Activated naive CD8-positive, alpha-beta T cell treated with anti-CD3 and anti-CD28 coated beads for 36 hours (primary cell): ENCODE data around the gene STK4. TPM values are rescaled to one million over a fixed set of nuclear protein-coding genes. Genes with fewer than 3 reads are reported as not detected.

Experiments
- DNase-seq: peaks from one replicate; pipeline ENCODE4 v3.0.0; 2021
- H3K27ac Mint-ChIP-seq: one replicate; pipeline ENCODE4 v1.8.0; 2022; ENCODE audit warnings: mild to moderate bottlenecking, moderate library complexity, mixed read lengths
- H3K27me3 Mint-ChIP-seq: one replicate; pipeline ENCODE4 v1.8.0; 2022; ENCODE audit warnings: mild to moderate bottlenecking, mixed read lengths
- H3K36me3 Mint-ChIP-seq: one replicate; pipeline ENCODE4 v1.8.0; 2021; ENCODE audit warnings: mild to moderate bottlenecking, mixed read lengths
- H3K4me1 Mint-ChIP-seq: one replicate; pipeline ENCODE4 v1.8.0; 2021; ENCODE audit warnings: mixed read lengths
- H3K4me3 Mint-ChIP-seq: one replicate; pipeline ENCODE4 v1.8.0; 2022; ENCODE audit warnings: mild to moderate bottlenecking, moderate library complexity, mixed read lengths
- H3K9me3 Mint-ChIP-seq: one replicate; pipeline ENCODE4 v1.8.0; 2022; ENCODE audit warnings: mixed read lengths
- total RNA-seq, 2 experiments: library from RNA; stranded (reverse); gene quantifications; one replicate each; pipeline ENCODE4 v1.2.3, GENCODE V29; 2021

Gene STK4
- total RNA-seq, 2 experiments from 2014 or later, result 180 to 198 TPM

- H3K27ac Mint-ChIP-seq, result peak overlapping the region; percentile 74
- no peaks in the 10 kb centered on the region for H3K27me3 Mint-ChIP-seq
- no peak overlapping the region for H3K4me3 Mint-ChIP-seq
- no peaks in the 10 kb centered on the region for H3K9me3 Mint-ChIP-seq
- H3K4me1 Mint-ChIP-seq, result peaks cover 72% of the 10 kb centered on the region
- DNase-seq, result no peak
- H3K36me3 Mint-ChIP-seq, result peaks cover 55% of the 10 kb centered on the region
Measured at GRCh38 chr20:45039475-45039820, 73.1 kb downstream of the STK4 start.

- no peak overlapping the region for H3K4me3 Mint-ChIP-seq
- H3K27me3 Mint-ChIP-seq, result no peaks in the 10 kb centered on the region
- H3K4me1 Mint-ChIP-seq, result peaks cover 61% of the 10 kb centered on the region
Measured at GRCh38 chr20:45041464-45042337, 75.4 kb downstream of the STK4 start.

GRCh38 chr20:45042978-45043377 lies 76.7 kb downstream of the STK4 start:
- H3K27me3 Mint-ChIP-seq, result no peaks in the 10 kb centered on the region
- peaks cover 67% of the 10 kb centered on the region for H3K4me1 Mint-ChIP-seq
- peaks cover 38% of the 10 kb centered on the region for H3K36me3 Mint-ChIP-seq
- DNase-seq, result no peak
- H3K27ac Mint-ChIP-seq, result peak overlapping the region; percentile 65
- no peaks in the 10 kb centered on the region for H3K9me3 Mint-ChIP-seq
- no peak overlapping the region for H3K4me3 Mint-ChIP-seq

More at GRCh38 chr20:45041464-45042337, 75.4 kb downstream of the STK4 start:
- Mint-ChIP-seq H3K27ac (peak overlapping the region; percentile 81), H3K36me3 (peaks cover 40% of the 10 kb centered on the region), H3K9me3 (no peaks in the 10 kb centered on the region)
- no peak for DNase-seq

GRCh38 chr20:45044084-45044573 lies 77.8 kb downstream of the STK4 start:
- DNase-seq, result no peak
- peaks cover 47% of the 10 kb centered on the region for H3K36me3 Mint-ChIP-seq
- no peaks in the 10 kb centered on the region for H3K9me3 Mint-ChIP-seq
- H3K27me3 Mint-ChIP-seq, result no peaks in the 10 kb centered on the region
- H3K27ac Mint-ChIP-seq, result peak overlapping the region; percentile 78
- peaks cover 71% of the 10 kb centered on the region for H3K4me1 Mint-ChIP-seq
- H3K4me3 Mint-ChIP-seq, result no peak overlapping the region

- Mint-ChIP-seq H3K27me3 (no peaks in the 10 kb centered on the region), H3K4me3 (no peak overlapping the region), H3K36me3 (peaks cover 43% of the 10 kb centered on the region), H3K9me3 (no peaks in the 10 kb centered on the region), H3K4me1 (peaks cover 71% of the 10 kb centered on the region), H3K27ac (no peak overlapping the region)
- DNase-seq, result no peak
Measured at GRCh38 chr20:45044601-45045000, 78.3 kb downstream of the STK4 start.

- H3K27me3 Mint-ChIP-seq, result no peaks in the 10 kb centered on the region
- DNase-seq, result no peak
- no peaks in the 10 kb centered on the region for H3K9me3 Mint-ChIP-seq
- peaks cover 68% of the 10 kb centered on the region for H3K4me1 Mint-ChIP-seq
- H3K27ac Mint-ChIP-seq, result peak overlapping the region; percentile 2
- no peak overlapping the region for H3K4me3 Mint-ChIP-seq
- H3K36me3 Mint-ChIP-seq, result peaks cover 44% of the 10 kb centered on the region
Measured at GRCh38 chr20:45047581-45048119, 81.3 kb downstream of the STK4 start.

- no peak for DNase-seq
- Mint-ChIP-seq H3K4me3 (peak overlapping the region; percentile 44), H3K27ac (peak overlapping the region; percentile 79), H3K27me3 (no peaks in the 10 kb centered on the region), H3K36me3 (peaks cover 42% of the 10 kb centered on the region), H3K4me1 (peaks cover 71% of the 10 kb centered on the region), H3K9me3 (no peaks in the 10 kb centered on the region)
Measured at GRCh38 chr20:45049438-45049837, 83.1 kb downstream of the STK4 start.

- Mint-ChIP-seq H3K27me3 (no peaks in the 10 kb centered on the region), H3K36me3 (peaks cover 45% of the 10 kb centered on the region), H3K4me3 (peak overlapping the region; percentile 44), H3K27ac (peak overlapping the region; percentile 79), H3K9me3 (no peaks in the 10 kb centered on the region), H3K4me1 (peaks cover 74% of the 10 kb centered on the region)
- DNase-seq, result peak; percentile 44
Measured at GRCh38 chr20:45049904-45050471, 83.7 kb downstream of the STK4 start.

- DNase-seq, result no peak
- Mint-ChIP-seq H3K9me3 (no peaks in the 10 kb centered on the region), H3K36me3 (peaks cover 55% of the 10 kb centered on the region), H3K4me1 (peaks cover 83% of the 10 kb centered on the region), H3K27me3 (no peaks in the 10 kb centered on the region), H3K27ac (peak overlapping the region; percentile 43), H3K4me3 (no peak overlapping the region)
Measured at GRCh38 chr20:45051204-45052060, 85.1 kb downstream of the STK4 start.

GRCh38 chr20:45052698-45053429 lies 86.6 kb downstream of the STK4 start:
- peaks cover 60% of the 10 kb centered on the region for H3K36me3 Mint-ChIP-seq
- peak overlapping the region; percentile 85 for H3K27ac Mint-ChIP-seq
- no peak for DNase-seq

GRCh38 chr20:45053430-45054351 lies 87.4 kb downstream of the STK4 start:
- H3K4me1 Mint-ChIP-seq, result peaks cover 82% of the 10 kb centered on the region
- no peak for DNase-seq
- no peaks in the 10 kb centered on the region for H3K27me3 Mint-ChIP-seq
- peaks cover 54% of the 10 kb centered on the region for H3K36me3 Mint-ChIP-seq
- peak overlapping the region; percentile 30 for H3K4me3 Mint-ChIP-seq
- no peaks in the 10 kb centered on the region for H3K9me3 Mint-ChIP-seq
- H3K27ac Mint-ChIP-seq, result peak overlapping the region; percentile 85

More at GRCh38 chr20:45052698-45053429, 86.6 kb downstream of the STK4 start:
- Mint-ChIP-seq H3K9me3 (no peaks in the 10 kb centered on the region), H3K27me3 (no peaks in the 10 kb centered on the region), H3K4me1 (peaks cover 82% of the 10 kb centered on the region), H3K4me3 (peak overlapping the region; percentile 26)

- H3K36me3 Mint-ChIP-seq, result peaks cover 50% of the 10 kb centered on the region
Measured at GRCh38 chr20:45055056-45055455, 88.7 kb downstream of the STK4 start.

GRCh38 chr20:45056473-45057173 lies 90.3 kb downstream of the STK4 start:
- no peaks in the 10 kb centered on the region for H3K9me3 Mint-ChIP-seq
- no peaks in the 10 kb centered on the region for H3K27me3 Mint-ChIP-seq
- peaks cover 80% of the 10 kb centered on the region for H3K4me1 Mint-ChIP-seq
- H3K27ac Mint-ChIP-seq, result peak overlapping the region; percentile 74
- H3K4me3 Mint-ChIP-seq, result no peak overlapping the region
- DNase-seq, result no peak
- H3K36me3 Mint-ChIP-seq, result peaks cover 53% of the 10 kb centered on the region

More at GRCh38 chr20:45055056-45055455, 88.7 kb downstream of the STK4 start:
- DNase-seq, result no peak
- Mint-ChIP-seq H3K27ac (peak overlapping the region; percentile 79), H3K4me3 (peak overlapping the region; percentile 47), H3K4me1 (peaks cover 76% of the 10 kb centered on the region), H3K27me3 (no peaks in the 10 kb centered on the region), H3K9me3 (no peaks in the 10 kb centered on the region)
